HG03139 (cell line): Measurements from ENCODE around the gene GP1BB.

Source experiments
- ATAC-seq: cut with Tn5 transposase; IDR thresholded peaks from one replicate; pipeline ENCODE4 v1.9.1; 2021; ENCODE audit not compliant: unreplicated experiment

Gene GP1BB

GRCh38 chr22:19739911-19740449, 16.6 kb downstream of the GP1BB start:
- ATAC-seq: no peak

GRCh38 chr22:19740586-19740985, 17.2 kb downstream of the GP1BB start:
- no peak for ATAC-seq

- ATAC-seq: no peak
Observed at GRCh38 chr22:19741053-19741452, 17.7 kb downstream of the GP1BB start.

- no peak for ATAC-seq
Observed at GRCh38 chr22:19742160-19743066, 19.1 kb downstream of the GP1BB start.

GRCh38 chr22:19743081-19743480, 19.7 kb downstream of the GP1BB start:
- ATAC-seq: no peak

- no peak for ATAC-seq
Observed at GRCh38 chr22:19743651-19744050, 20.3 kb downstream of the GP1BB start.

- no peak for ATAC-seq
Observed at GRCh38 chr22:19744350-19745006, 21.1 kb downstream of the GP1BB start.

GRCh38 chr22:19745155-19746101, 22.1 kb downstream of the GP1BB start:
- no peak for ATAC-seq

GRCh38 chr22:19746726-19747125, 23.4 kb downstream of the GP1BB start:
- no peak for ATAC-seq

GRCh38 chr22:19747551-19747950, 24.2 kb downstream of the GP1BB start:
- no peak for ATAC-seq

- no peak for ATAC-seq
Observed at GRCh38 chr22:19748139-19748538, 24.8 kb downstream of the GP1BB start.

GRCh38 chr22:19748991-19749664, 25.8 kb downstream of the GP1BB start:
- ATAC-seq: no peak

- no peak for ATAC-seq
Observed at GRCh38 chr22:19749876-19750275, 26.5 kb downstream of the GP1BB start.

GRCh38 chr22:19750507-19751490, 27.5 kb downstream of the GP1BB start:
- ATAC-seq: no peak

GRCh38 chr22:19751497-19752245, 28.3 kb downstream of the GP1BB start:
- ATAC-seq: no peak

- ATAC-seq: no peak
Observed at GRCh38 chr22:19753090-19753842, 29.9 kb downstream of the GP1BB start.

GRCh38 chr22:19753996-19754700, 30.8 kb downstream of the GP1BB start:
- no peak for ATAC-seq
